HFFc6 (cell line): ENCODE results near the gene GALE. TPM values are rescaled to one million over a fixed set of nuclear protein-coding genes. Genes with fewer than 3 reads are reported as not detected.
"Not testable (repeated sequence)": the region's sequence is repeated elsewhere in the genome, so short reads cannot be mapped to it uniquely, and the experiment has no call there.

Experiments
- DNase-seq: peaks from one replicate; pipeline ENCODE4 v3.0.0-alpha.2; 2018
- H3K27ac Mint-ChIP-seq: 2 replicates; pipeline ENCODE4 v1.8.0; 2020; ENCODE audit warnings: mild to moderate bottlenecking, mixed read lengths
- H3K27me3 Mint-ChIP-seq: 2 replicates; pipeline ENCODE4 v1.8.0; 2021; ENCODE audit warnings: mild to moderate bottlenecking, moderate library complexity, mixed read lengths; ENCODE audit not compliant: insufficient read depth
- H3K36me3 Mint-ChIP-seq: 2 replicates; pipeline ENCODE4 v1.8.0; 2021; ENCODE audit warnings: low read depth, mixed read lengths
- H3K4me1 Mint-ChIP-seq: 2 replicates; pipeline ENCODE4 v1.8.0; 2020; ENCODE audit warnings: low read depth, mixed read lengths
- H3K4me3 Mint-ChIP-seq: 2 replicates; pipeline ENCODE4 v1.8.0; 2020; ENCODE audit warnings: mild to moderate bottlenecking, moderate library complexity, mixed read lengths
- H3K9me3 Mint-ChIP-seq: 2 replicates; pipeline ENCODE4 v1.8.0; 2020; ENCODE audit warnings: mild to moderate bottlenecking, mixed read lengths
- total RNA-seq, 6 experiments: library from RNA; stranded (reverse); fragmentation: NEBNext Ultra II Directional; extraction: Animal tissue kit (Norgen Biotek cat#: 25700); gene quantifications; 2 replicates in 1 of 6; 3 replicates in 5 of 6; pipeline ENCODE4 v1.2.3, GENCODE V29; 2021
- TF ChIP-seq, protein P1 (sequence below): fragments of 200-600 bp; sonication (generic); IDR thresholded peaks from 2 replicates; pipeline ENCODE4 v1.5.0; 2021; ENCODE audit warnings: antibody characterized with exemption, mild to moderate bottlenecking

The GALE gene
- total RNA-seq, 6 experiments from 2014 or later: 30.9 to 34.6 (median 33.5) TPM

- no peak for DNase-seq
- Mint-ChIP-seq H3K9me3 (no peaks in the 10 kb centered on the region), H3K36me3 (peaks cover 4% of the 10 kb centered on the region; the same call in 1 of the 2 replicates), H3K27ac (no peak overlapping the region), H3K4me1 (peaks cover 17% of the 10 kb centered on the region), H3K27me3 (peaks cover 10% of the 10 kb centered on the region; the same call in 1 of the 2 replicates), H3K4me3 (no peak overlapping the region)
- TF ChIP-seq, protein P1, sequence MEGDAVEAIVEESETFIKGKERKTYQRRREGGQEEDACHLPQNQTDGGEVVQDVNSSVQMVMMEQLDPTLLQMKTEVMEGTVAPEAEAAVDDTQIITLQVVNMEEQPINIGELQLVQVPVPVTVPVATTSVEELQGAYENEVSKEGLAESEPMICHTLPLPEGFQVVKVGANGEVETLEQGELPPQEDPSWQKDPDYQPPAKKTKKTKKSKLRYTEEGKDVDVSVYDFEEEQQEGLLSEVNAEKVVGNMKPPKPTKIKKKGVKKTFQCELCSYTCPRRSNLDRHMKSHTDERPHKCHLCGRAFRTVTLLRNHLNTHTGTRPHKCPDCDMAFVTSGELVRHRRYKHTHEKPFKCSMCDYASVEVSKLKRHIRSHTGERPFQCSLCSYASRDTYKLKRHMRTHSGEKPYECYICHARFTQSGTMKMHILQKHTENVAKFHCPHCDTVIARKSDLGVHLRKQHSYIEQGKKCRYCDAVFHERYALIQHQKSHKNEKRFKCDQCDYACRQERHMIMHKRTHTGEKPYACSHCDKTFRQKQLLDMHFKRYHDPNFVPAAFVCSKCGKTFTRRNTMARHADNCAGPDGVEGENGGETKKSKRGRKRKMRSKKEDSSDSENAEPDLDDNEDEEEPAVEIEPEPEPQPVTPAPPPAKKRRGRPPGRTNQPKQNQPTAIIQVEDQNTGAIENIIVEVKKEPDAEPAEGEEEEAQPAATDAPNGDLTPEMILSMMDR: no peak
Observed at GRCh38 chr1:23797478-23798448, 2.8 kb downstream of the GALE start.

- TF ChIP-seq, protein P1: no peak
- H3K27ac Mint-ChIP-seq: no peak overlapping the region
- DNase-seq: no peak
- no peaks in the 10 kb centered on the region for H3K9me3 Mint-ChIP-seq
- no peak overlapping the region for H3K4me3 Mint-ChIP-seq
- peaks cover 4% of the 10 kb centered on the region; the same call in 1 of the 2 replicates for H3K36me3 Mint-ChIP-seq
- peaks cover 10% of the 10 kb centered on the region; the same call in 1 of the 2 replicates for H3K27me3 Mint-ChIP-seq
- H3K4me1 Mint-ChIP-seq: peaks cover 17% of the 10 kb centered on the region
Observed at GRCh38 chr1:23796466-23797271, 3.9 kb downstream of the GALE start.

DNA sequence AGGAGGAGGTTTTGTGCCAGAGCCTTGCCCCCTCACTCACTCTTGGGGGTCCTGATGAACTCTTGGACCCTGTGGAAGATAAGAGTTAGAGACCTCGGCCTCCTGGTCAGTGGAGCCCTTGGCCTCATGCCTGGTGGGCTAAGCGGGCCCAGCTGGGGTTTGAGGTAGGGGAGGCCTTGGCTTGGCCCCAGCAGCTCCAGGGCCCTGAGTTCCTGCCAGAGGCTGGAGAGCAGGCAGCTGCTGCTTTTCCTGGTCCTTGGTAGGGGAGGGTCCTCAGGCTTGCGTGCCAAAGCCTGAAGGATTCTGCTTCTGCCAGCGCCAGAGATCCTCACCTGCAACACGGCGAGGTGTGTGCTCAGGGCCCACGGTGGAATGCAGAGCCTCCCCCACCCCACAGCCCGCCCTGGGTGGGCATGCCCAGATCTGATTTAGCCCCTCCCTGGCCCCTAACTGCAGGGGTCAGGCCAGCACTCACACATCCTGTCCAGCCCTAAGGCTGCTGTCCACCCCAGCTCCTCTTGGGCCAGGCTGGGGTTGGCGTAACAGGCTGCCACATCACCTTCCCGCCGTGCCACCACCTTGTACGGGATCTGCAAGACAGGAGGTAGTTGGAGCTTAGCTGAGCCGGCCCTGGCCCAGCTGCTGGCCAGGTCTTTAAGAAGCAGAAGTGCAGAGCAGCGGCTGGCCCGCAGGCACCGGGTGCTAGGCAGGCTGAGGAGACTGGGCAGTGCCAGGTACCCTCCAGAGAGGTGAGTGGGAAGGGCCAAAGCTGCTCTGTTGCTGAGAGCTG lies 4.7 kb downstream of the GALE start:
- Mint-ChIP-seq H3K27me3 (peaks cover 12% of the 10 kb centered on the region; the same call in 1 of the 2 replicates), H3K36me3 (peaks cover 4% of the 10 kb centered on the region; the same call in 1 of the 2 replicates), H3K9me3 (no peaks in the 10 kb centered on the region), H3K4me1 (peaks cover 12% of the 10 kb centered on the region), H3K27ac (no peak overlapping the region), H3K4me3 (no peak overlapping the region)
- DNase-seq: no peak
- TF ChIP-seq, protein P1: no peak

DNA sequence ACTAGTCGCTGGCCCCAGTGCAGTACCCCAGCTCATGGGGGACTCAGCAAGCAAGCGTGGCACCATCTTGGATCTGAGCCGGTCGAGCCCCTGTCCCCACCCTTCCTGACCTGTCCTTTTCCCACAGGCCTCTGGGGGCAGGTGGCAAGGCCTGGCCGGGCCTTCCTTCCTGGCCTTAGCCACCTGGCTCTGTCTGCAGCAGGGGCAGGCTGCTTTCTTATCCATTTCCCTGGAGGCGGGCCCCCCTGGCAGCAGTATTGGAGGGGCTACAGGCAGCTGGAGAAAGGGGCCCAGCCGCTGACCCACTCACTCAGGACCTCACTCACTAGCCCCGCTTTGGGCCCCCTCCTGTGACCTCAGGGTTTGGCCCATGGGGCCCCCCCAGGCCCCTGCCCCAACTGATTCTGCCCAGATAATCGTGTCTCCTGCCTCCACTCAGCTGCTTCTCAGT lies 5.8 kb downstream of the GALE start:
- Mint-ChIP-seq H3K27me3 (peaks cover 12% of the 10 kb centered on the region; the same call in 1 of the 2 replicates), H3K4me1 (peaks cover 20% of the 10 kb centered on the region)
- not testable (repeated sequence) for H3K9me3 Mint-ChIP-seq, H3K27ac Mint-ChIP-seq, H3K4me3 Mint-ChIP-seq, H3K36me3 Mint-ChIP-seq, DNase-seq

DNA sequence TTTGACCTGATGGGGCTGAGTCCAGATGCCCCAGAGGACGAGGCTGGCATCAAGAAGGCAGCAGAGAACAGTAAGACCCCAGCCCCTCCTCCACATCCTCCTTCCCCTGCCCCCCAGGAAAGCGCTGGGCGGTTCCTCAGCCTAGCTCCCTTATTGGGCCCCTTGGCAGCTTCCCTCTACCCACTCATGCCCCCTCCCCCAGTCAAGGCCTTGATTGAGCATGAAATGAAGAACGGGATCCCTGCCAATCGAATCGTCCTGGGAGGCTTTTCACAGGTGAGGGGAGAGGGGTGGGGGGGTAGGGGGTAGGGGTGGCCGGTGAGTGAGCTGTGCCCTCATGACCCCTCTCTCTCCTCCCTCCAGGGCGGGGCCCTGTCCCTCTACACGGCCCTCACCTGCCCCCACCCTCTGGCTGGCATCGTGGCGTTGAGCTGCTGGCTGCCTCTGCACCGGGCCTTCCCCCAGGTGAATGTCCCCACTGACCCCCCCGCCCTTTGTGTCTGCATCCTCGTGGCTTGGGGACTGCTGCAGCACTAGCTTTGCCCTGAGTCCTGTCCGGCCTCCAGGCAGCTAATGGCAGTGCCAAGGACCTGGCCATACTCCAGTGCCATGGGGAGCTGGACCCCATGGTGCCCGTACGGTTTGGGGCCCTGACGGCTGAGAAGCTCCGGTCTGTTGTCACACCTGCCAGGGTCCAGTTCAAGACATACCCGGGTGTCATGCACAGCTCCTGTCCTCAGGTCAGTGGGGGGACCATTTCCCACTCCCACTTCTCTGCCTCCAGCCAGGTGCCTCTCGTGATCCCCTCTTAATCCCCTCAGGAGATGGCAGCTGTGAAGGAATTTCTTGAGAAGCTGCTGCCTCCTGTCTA lies 6.5 kb downstream of the GALE start:
- H3K36me3 Mint-ChIP-seq: peaks cover 4% of the 10 kb centered on the region; the same call in 1 of the 2 replicates
- no peak overlapping the region; the same call in 1 of the 2 replicates for H3K27ac Mint-ChIP-seq
- peaks cover 12% of the 10 kb centered on the region; the same call in 1 of the 2 replicates for H3K27me3 Mint-ChIP-seq
- TF ChIP-seq, protein P1: no peak
- no peak for DNase-seq
- H3K9me3 Mint-ChIP-seq: no peaks in the 10 kb centered on the region
- peaks cover 20% of the 10 kb centered on the region for H3K4me1 Mint-ChIP-seq
- no peak overlapping the region for H3K4me3 Mint-ChIP-seq
